Mammary epithelial cell (primary cell): Measurements from ENCODE around the gene ZNF516.

ENCODE experiments used
- EZH2 ChIP-seq: IDR thresholded peaks from 2 replicates; pipeline ENCODE4 v1.6.1; 2012; ENCODE audit warnings: low read length, inconsistent platforms, borderline replicate concordance
- TF ChIP-seq, protein P1 (sequence below), 2 donors: IDR thresholded peaks in 1 of 2; conservative IDR thresholded peaks in 1 of 2; 2 replicates each; pipeline ENCODE4 v1.5.1; 2011 to 2012; ENCODE audit warnings: inconsistent platforms in 2 of 2, low read length in 2 of 2, mild to moderate bottlenecking in 2 of 2, control low read depth in 1 of 2, low read depth in 1 of 2; ENCODE audit not compliant: insufficient read depth in 1 of 2; ENCODE audit errors: extremely low read depth in 1 of 2

DNA sequence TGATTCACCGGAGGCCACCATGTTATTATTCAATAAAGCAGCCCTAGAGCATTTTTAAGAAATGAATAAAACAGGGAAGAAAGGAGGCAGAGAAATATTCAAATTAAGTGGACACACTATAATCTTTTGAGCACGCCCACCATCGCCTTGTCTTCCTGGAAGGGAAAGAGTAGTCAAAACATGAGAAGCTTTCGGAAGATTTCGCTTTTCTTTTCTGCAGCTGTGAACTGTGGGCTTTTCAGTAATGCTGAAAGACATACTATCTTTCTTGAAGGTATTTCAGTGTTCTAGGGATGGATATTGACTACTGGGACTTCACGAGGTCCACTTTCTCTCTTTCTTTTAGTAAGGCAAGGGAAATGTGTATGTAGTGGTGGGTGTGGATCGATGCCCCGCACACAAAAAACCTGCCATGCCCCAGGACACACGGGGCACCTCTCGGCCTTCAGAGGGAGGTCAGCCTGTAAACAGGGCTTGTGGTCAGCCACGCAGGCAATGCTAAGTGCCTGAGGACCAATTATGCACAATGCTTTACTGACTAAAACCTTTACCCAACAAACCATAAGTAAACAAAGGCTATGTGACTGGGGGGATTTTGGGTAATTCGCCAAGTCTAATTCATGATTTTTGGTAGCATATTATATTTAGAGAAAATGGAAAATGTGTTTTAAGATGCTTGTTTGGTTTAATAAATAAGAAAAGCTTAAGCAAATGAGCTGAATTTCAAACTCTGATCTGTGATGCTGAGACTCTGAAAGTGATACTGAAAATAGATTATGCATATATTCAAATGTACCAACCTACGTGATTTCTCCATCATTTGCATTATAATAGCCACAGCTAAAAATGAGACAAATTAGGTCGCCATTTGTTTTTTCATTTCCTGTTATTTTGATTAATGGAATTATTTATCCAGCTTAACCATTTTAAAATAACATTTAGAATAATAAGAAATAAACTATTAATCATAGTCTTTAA is 130.5 kb downstream of the ZNF516 start:
- TF ChIP-seq, protein P1, sequence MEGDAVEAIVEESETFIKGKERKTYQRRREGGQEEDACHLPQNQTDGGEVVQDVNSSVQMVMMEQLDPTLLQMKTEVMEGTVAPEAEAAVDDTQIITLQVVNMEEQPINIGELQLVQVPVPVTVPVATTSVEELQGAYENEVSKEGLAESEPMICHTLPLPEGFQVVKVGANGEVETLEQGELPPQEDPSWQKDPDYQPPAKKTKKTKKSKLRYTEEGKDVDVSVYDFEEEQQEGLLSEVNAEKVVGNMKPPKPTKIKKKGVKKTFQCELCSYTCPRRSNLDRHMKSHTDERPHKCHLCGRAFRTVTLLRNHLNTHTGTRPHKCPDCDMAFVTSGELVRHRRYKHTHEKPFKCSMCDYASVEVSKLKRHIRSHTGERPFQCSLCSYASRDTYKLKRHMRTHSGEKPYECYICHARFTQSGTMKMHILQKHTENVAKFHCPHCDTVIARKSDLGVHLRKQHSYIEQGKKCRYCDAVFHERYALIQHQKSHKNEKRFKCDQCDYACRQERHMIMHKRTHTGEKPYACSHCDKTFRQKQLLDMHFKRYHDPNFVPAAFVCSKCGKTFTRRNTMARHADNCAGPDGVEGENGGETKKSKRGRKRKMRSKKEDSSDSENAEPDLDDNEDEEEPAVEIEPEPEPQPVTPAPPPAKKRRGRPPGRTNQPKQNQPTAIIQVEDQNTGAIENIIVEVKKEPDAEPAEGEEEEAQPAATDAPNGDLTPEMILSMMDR (conservative IDR thresholded peaks at IDR 0.05 in 1 of 2, IDR thresholded peaks at IDR 0.05 in 1 of 2; ENCODE audit: extremely low read depth in 1 of 2, insufficient read depth in 1 of 2, low read depth in 1 of 2, low read length in 2 of 2), result no peak
- TF ChIP-seq EZH2, result no peak
